HCT116 (cell line): ENCODE measurements around the gene CORO7. TPM values are rescaled to one million over a fixed set of nuclear protein-coding genes. Genes with fewer than 3 reads are reported as not detected.

Experiments used
- ATAC-seq: fragments of 200-7000 bp; cut with Tn5 transposase; 2 replicates; pipeline ENCODE4 v1.9.1; 2020; ENCODE audit warnings: mild to moderate bottlenecking, moderate library complexity
- BruUV-seq: library from RNA; stranded (reverse); fragments of 400-500 nt; replicated peaks from 2 replicates; lab custom pipeline; 2021; lab: Mats Ljungman, UMichigan
- CTCF ChIA-PET: fragments of 300-600 bp; sonication (Branson Sonifier 250); formaldehyde crosslinking; loops from one replicate; lab custom pipeline; 2021; ENCODE audit warnings: antibody characterized with exemption; lab: Charles Lee
- POLR2A ChIA-PET: fragments of 300-600, 350-600 bp; sonication (Branson Sonifier 250); formaldehyde crosslinking; loops from one replicate; lab custom pipeline; 2021; ENCODE audit warnings: antibody characterized with exemption; lab: Charles Lee
- RAD21 ChIA-PET, 2 experiments: fragments of 300-600 bp; sonication (Branson Sonifier 250); formaldehyde crosslinking; loops; one replicate each; lab custom pipeline; 2023; ENCODE audit warnings: low total read pairs in 2 of 2; ENCODE audit not compliant: uncharacterized antibody in 2 of 2, unreplicated experiment in 2 of 2, low non-redundant PET in 1 of 2; lab: Charles Lee
- DNase-seq: peaks from one replicate; pipeline ENCODE4 v3.0.0-alpha.2; 2010; ENCODE audit warnings: low read depth, low spot score
- H2AFZ ChIP-seq: fragments of 200-600 bp; shearing (Covaris generic), sonication (generic); 2 replicates; pipeline ENCODE4 v1.6.1; 2017; ENCODE audit warnings: low read depth, mixed run types, mixed read lengths, antibody characterized with exemption, low read length; ENCODE audit not compliant: poor library complexity, severe bottlenecking
- H3K27ac ChIP-seq: 2 replicates; pipeline ENCODE4 v1.5.1; 2012; ENCODE audit warnings: low read depth, low read length
- H3K27me3 ChIP-seq: fragments of 200-600 bp; sonication (generic); 2 replicates; pipeline ENCODE4 v1.6.1; 2016; ENCODE audit warnings: mixed run types, low read length, mixed read lengths; ENCODE audit not compliant: insufficient read depth
- H3K36me3 ChIP-seq, 2 experiments: fragments of 200-500 bp in 1 of 2; fragments of 200-600 bp in 1 of 2; sonication (Bioruptor generic) in 1 of 2; sonication (generic) in 1 of 2; 2 replicates each; pipeline versions ENCODE4 v1.5.1 to v1.6.1; 2014 to 2016; ENCODE audit warnings: low read length in 2 of 2, inconsistent platforms in 1 of 2, mixed read lengths in 1 of 2, mixed run types in 1 of 2; ENCODE audit not compliant: insufficient read depth in 2 of 2, control insufficient read depth in 1 of 2
- H3K4me1 ChIP-seq, 2 experiments: fragments of 200-600 bp in 1 of 2; sonication (generic) in 1 of 2; 2 replicates each; pipeline versions ENCODE4 v1.5.1 to v1.6.1; 2012 to 2017; ENCODE audit warnings: low read length in 2 of 2, inconsistent platforms in 1 of 2, mild to moderate bottlenecking in 1 of 2, mixed read lengths in 1 of 2, mixed run types in 1 of 2, moderate library complexity in 1 of 2; ENCODE audit not compliant: insufficient read depth in 2 of 2, control insufficient read depth in 1 of 2
- H3K4me2 ChIP-seq: fragments of 200-600 bp; sonication (generic); 2 replicates; pipeline ENCODE4 v1.6.1; 2017; ENCODE audit warnings: mixed run types, low read length, mixed read lengths
- H3K4me3 ChIP-seq, 2 experiments: fragments of 200-600 bp in 1 of 2; sonication (generic) in 1 of 2; replicated peaks in 1 of 2; 2 replicates each; pipeline ENCODE4 v1.5.1; 2011 to 2016; ENCODE audit warnings: low read length in 2 of 2, control low read depth in 1 of 2, low read depth in 1 of 2, mild to moderate bottlenecking in 1 of 2, mixed read lengths in 1 of 2, mixed run types in 1 of 2
- H3K79me2 ChIP-seq: fragments of 200-600 bp; sonication (generic); 2 replicates; pipeline ENCODE4 v1.6.1; 2017; ENCODE audit warnings: mild to moderate bottlenecking, mixed run types, low read length, moderate library complexity, mixed read lengths; ENCODE audit not compliant: insufficient read depth
- H3K9ac ChIP-seq: fragments of 200-600 bp; sonication (generic); 2 replicates; pipeline ENCODE4 v1.6.1; 2016; ENCODE audit warnings: low read length, mixed read lengths
- H3K9me2 ChIP-seq: fragments of 200-600 bp; sonication (generic), shearing (Covaris generic); 2 replicates; pipeline ENCODE4 v1.6.1; 2017; ENCODE audit warnings: mixed run types, mild to moderate bottlenecking, moderate library complexity; ENCODE audit not compliant: insufficient read depth
- H3K9me3 ChIP-seq, 2 experiments: fragments of 200-500 bp in 1 of 2; fragments of 200-600 bp in 1 of 2; sonication (Bioruptor generic) in 1 of 2; sonication (generic) in 1 of 2; 2 replicates each; pipeline ENCODE4 v1.6.1; 2014 to 2017; ENCODE audit warnings: low read length in 2 of 2, mixed read lengths in 2 of 2, inconsistent platforms in 1 of 2, low read depth in 1 of 2, mild to moderate bottlenecking in 1 of 2, mixed run types in 1 of 2, moderate library complexity in 1 of 2; ENCODE audit not compliant: control insufficient read depth in 1 of 2, insufficient read depth in 1 of 2
- H4K20me1 ChIP-seq: fragments of 200-600 bp; sonication (generic), shearing (Covaris generic); 2 replicates; pipeline ENCODE4 v1.6.1; 2017; ENCODE audit warnings: mixed run types, mild to moderate bottlenecking, moderate library complexity; ENCODE audit not compliant: insufficient read depth
- ATF3 ChIP-seq: IDR thresholded peaks from 2 replicates; pipeline ENCODE4 v1.6.1; 2012
- CBX3 ChIP-seq: IDR thresholded peaks from 2 replicates; pipeline ENCODE4 v1.6.1; 2012; ENCODE audit warnings: low read depth
- CEBPB ChIP-seq: IDR thresholded peaks from 2 replicates; pipeline ENCODE4 v1.6.1; 2012; ENCODE audit warnings: low read depth
- ELF1 ChIP-seq: IDR thresholded peaks from 2 replicates; pipeline ENCODE4 v1.6.1; 2012; ENCODE audit warnings: low read depth, borderline replicate concordance
- FOSL1 ChIP-seq: IDR thresholded peaks from 2 replicates; pipeline ENCODE4 v1.6.1; 2012; ENCODE audit warnings: low read depth
- JUND ChIP-seq: IDR thresholded peaks from 2 replicates; pipeline ENCODE4 v1.6.1; 2012
- POLR2A ChIP-seq: IDR thresholded peaks from 2 replicates; pipeline ENCODE4 v1.7.0; 2011; ENCODE audit warnings: borderline replicate concordance; ENCODE audit not compliant: insufficient read depth, insufficient read length; ENCODE audit errors: extremely low read depth
- REST ChIP-seq: IDR thresholded peaks from 2 replicates; pipeline ENCODE4 v1.6.1; 2012; ENCODE audit warnings: low read depth
- SRF ChIP-seq: IDR thresholded peaks from 2 replicates; pipeline ENCODE4 v1.6.1; 2012; ENCODE audit warnings: low read depth
- ZNF274 ChIP-seq: fragments of 200-500 bp; sonication (Bioruptor generic); IDR thresholded peaks from 2 replicates; pipeline ENCODE4 v1.6.1; 2014; ENCODE audit warnings: mild to moderate bottlenecking, low read depth, low read length, inconsistent platforms
- intact Hi-C: fragments of 100-400 bp; cut with micrococcal nuclease; formaldehyde crosslinking; loops from 2 replicates; pipeline ENCODE4 v1.10.0; 2022
- total RNA-seq: library from RNA; stranded (reverse); gene quantifications from one replicate; pipeline ENCODE4 v1.2.1, GENCODE V29; 2021; ENCODE audit not compliant: unreplicated experiment

The CORO7 gene
- total RNA-seq, 1 experiment from 2014 or later, result 21.3 TPM

GRCh38 chr16:4386951-4387565 lies 29.3 kb downstream of the CORO7 start:
- BruUV-seq, result no TSS peak
- ChIA-PET RAD21 (interaction anchor here in 1 of 2 experiments (0.5 kb wide), 1 partner anchor 276 kb away, joined by 3 read pairs; no protein-coding TSS in a partner anchor), CTCF (interaction anchor here (1.7 kb wide), 1 partner anchor 16 kb away, joined by 3 read pairs; no protein-coding TSS in a partner anchor), POLR2A (no interaction called here)
- ATAC-seq, result no peak
- Histone ChIP-seq H3K9ac (no peak overlapping the region), H2AFZ (no peak overlapping the region), H3K4me1 (peaks cover 0 to 3% of the 10 kb centered on the region in 2 experiments; a peak in 1 of 4 replicates), H4K20me1 (no peaks in the 10 kb centered on the region), H3K9me3 (no peaks in the 10 kb centered on the region), H3K27me3 (no peaks in the 10 kb centered on the region), H3K79me2 (no peaks in the 10 kb centered on the region), H3K4me2 (no peak overlapping the region), H3K27ac (no peak overlapping the region), H3K9me2 (no peaks in the 10 kb centered on the region), H3K4me3 (no peak overlapping the region), H3K36me3 (no peaks in the 10 kb centered on the region)
- intact Hi-C loops, result no loop called here
- TF ChIP-seq FOSL1 (no peak), CEBPB (no peak), SRF (no peak), ATF3 (no peak), ZNF274 (no peak), ELF1 (no peak), CBX3 (no peak), JUND (no peak), POLR2A (no peak), REST (no peak)
- DNase-seq, result no peak
